NCI-H748 (cell line): ENCODE results near the gene KRTAP10-6.
"Not testable (repeated sequence)": the region's sequence is repeated elsewhere in the genome, so short reads cannot be mapped to it uniquely, and the experiment has no call there.

ENCODE experiments used
- DNase-seq: peaks from one replicate; lab custom pipeline; 2025; ENCODE audit not compliant: unreplicated experiment; lab: John Stamatoyannopoulos, UW

KRTAP10-6 gene

GRCh38 chr21:44592446-44593311, at the start of gene KRTAP10-6:
TSS of gene KRTAP10-6 (minus strand) at chr21:44592505. CDS start at chr21:44592484, 21 bp downstream.
- DNase-seq: no peak

- DNase-seq: no peak
Measured at GRCh38 chr21:44640761-44641160, 48.5 kb upstream of the KRTAP10-6 start.

- DNase-seq: no peak
Measured at GRCh38 chr21:44639331-44639655, 47.0 kb upstream of the KRTAP10-6 start.

GRCh38 chr21:44638506-44639330, 46.4 kb upstream of the KRTAP10-6 start:
- DNase-seq: not testable (repeated sequence)

GRCh38 chr21:44637851-44638348, 45.6 kb upstream of the KRTAP10-6 start:
- not testable (repeated sequence) for DNase-seq

- DNase-seq: no peak
Measured at GRCh38 chr21:44637018-44637850, 44.9 kb upstream of the KRTAP10-6 start, which contains the start of gene KRTAP10-10. TSS of gene KRTAP10-10 (plus strand) at chr21:44637356. CDS start at chr21:44637418, 62 bp downstream.

GRCh38 chr21:44636209-44637017, 44.1 kb upstream of the KRTAP10-6 start:
- DNase-seq: no peak

GRCh38 chr21:44632067-44632466, 39.8 kb upstream of the KRTAP10-6 start:
- no peak for DNase-seq

GRCh38 chr21:44630440-44630839, 38.1 kb upstream of the KRTAP10-6 start:
- DNase-seq: no peak

- DNase-seq: no peak
Measured at GRCh38 chr21:44628707-44629391, 36.5 kb upstream of the KRTAP10-6 start.

GRCh38 chr21:44627831-44628233, 35.5 kb upstream of the KRTAP10-6 start:
- DNase-seq: not testable (repeated sequence)

GRCh38 chr21:44627181-44627822, 35.0 kb upstream of the KRTAP10-6 start:
- not testable (repeated sequence) for DNase-seq

GRCh38 chr21:44626673-44627143, 34.4 kb upstream of the KRTAP10-6 start, which contains the start of gene KRTAP10-9:
TSS of gene KRTAP10-9 (plus strand) at chr21:44627093. CDS start at chr21:44627172, 79 bp downstream.
- no peak for DNase-seq

- no peak for DNase-seq
Measured at GRCh38 chr21:44626262-44626661, 34.0 kb upstream of the KRTAP10-6 start.

- DNase-seq: no peak
Measured at GRCh38 chr21:44625756-44626155, 33.5 kb upstream of the KRTAP10-6 start.

- no peak for DNase-seq
Measured at GRCh38 chr21:44623575-44623974, 31.3 kb upstream of the KRTAP10-6 start.

GRCh38 chr21:44619886-44620285, 27.6 kb upstream of the KRTAP10-6 start:
- DNase-seq: no peak

GRCh38 chr21:44618909-44619308, 26.6 kb upstream of the KRTAP10-6 start:
- no peak for DNase-seq

- DNase-seq: no peak
Measured at GRCh38 chr21:44618504-44618903, 26.2 kb upstream of the KRTAP10-6 start.
